Common myeloid progenitor, CD34-positive (primary cell): Measurements from ENCODE around the gene ACSL5.

Source experiments
- CTCF ChIA-PET: fragments of 350-600 bp; sonication (Branson Sonifier 250); formaldehyde crosslinking; loops from one replicate; lab custom pipeline; 2021; ENCODE audit warnings: antibody characterized with exemption; lab: Charles Lee
- POLR2A ChIA-PET: fragments of 350-600 bp; sonication (Branson Sonifier 250); formaldehyde crosslinking; loops from one replicate; lab custom pipeline; 2021; ENCODE audit warnings: antibody characterized with exemption; lab: Charles Lee
- DNase-seq, 3 donors: peaks; one replicate each; pipeline versions ENCODE4 v3.0.0 to v3.0.0-alpha.2; 2013
- H3K27ac ChIP-seq, 2 experiments: 1 replicate in 1 of 2; 2 replicates in 1 of 2; pipeline ENCODE4 v1.7.0; 2013; ENCODE audit warnings: inconsistent platforms in 2 of 2, low read length in 2 of 2, mild to moderate bottlenecking in 2 of 2, low read depth in 1 of 2, moderate library complexity in 1 of 2; ENCODE audit not compliant: severe bottlenecking in 2 of 2, insufficient read depth in 1 of 2, poor library complexity in 1 of 2
- H3K27me3 ChIP-seq, 5 experiments: replicated peaks in 2 of 5; 1 replicate in 3 of 5; 2 replicates in 2 of 5; pipeline versions ENCODE4 v1.6.1 to v1.7.0; 2013; ENCODE audit warnings: low read length in 4 of 5, mild to moderate bottlenecking in 2 of 5, moderate library complexity in 2 of 5, inconsistent platforms in 1 of 5; ENCODE audit not compliant: insufficient read depth in 5 of 5, control insufficient read depth in 4 of 5
- H3K36me3 ChIP-seq, 4 experiments: 1 replicate in 2 of 4; 2 replicates in 2 of 4; pipeline versions ENCODE4 v1.6.1 to v1.7.0; 2013; ENCODE audit warnings: low read length in 3 of 4, control low read depth in 1 of 4, mild to moderate bottlenecking in 1 of 4; ENCODE audit not compliant: control insufficient read depth in 4 of 4, insufficient read depth in 4 of 4
- H3K4me1 ChIP-seq, 4 experiments: 1 replicate in 3 of 4; 2 replicates in 1 of 4; pipeline versions ENCODE4 v1.6.1 to v1.7.1; 2013; ENCODE audit warnings: low read length in 3 of 4, mild to moderate bottlenecking in 3 of 4, control low read depth in 1 of 4, inconsistent platforms in 1 of 4, moderate library complexity in 1 of 4; ENCODE audit not compliant: control insufficient read depth in 4 of 4, insufficient read depth in 4 of 4; ENCODE audit errors: control extremely low read depth in 1 of 4
- H3K4me3 ChIP-seq, 7 experiments: 1 replicate in 4 of 7; 2 replicates in 3 of 7; pipeline versions ENCODE4 v1.5.1 to v1.7.0; 2013; ENCODE audit warnings: mild to moderate bottlenecking in 7 of 7, low read length in 6 of 7, moderate library complexity in 6 of 7, inconsistent platforms in 2 of 7, low read depth in 2 of 7, control low read depth in 1 of 7; ENCODE audit not compliant: insufficient read depth in 4 of 7, control insufficient read depth in 1 of 7; ENCODE audit errors: extremely low read depth in 1 of 7
- H3K9me3 ChIP-seq, 5 experiments: 1 replicate in 4 of 5; 2 replicates in 1 of 5; pipeline versions ENCODE4 v1.6.1 to v1.7.1; 2013; ENCODE audit warnings: low read length in 4 of 5, mild to moderate bottlenecking in 2 of 5, inconsistent platforms in 1 of 5, low read depth in 1 of 5, moderate library complexity in 1 of 5; ENCODE audit not compliant: control insufficient read depth in 4 of 5, insufficient read depth in 2 of 5; ENCODE audit errors: control extremely low read depth in 1 of 5
- WGBS: methylation state at CpG from one replicate; pipeline ENCODE4 v1.1.5; 2013; ENCODE audit not compliant: insufficient coverage; 5-methylcytosine and 5-hydroxymethylcytosine counted together

Gene ACSL5

GRCh38 chr10:112348759-112349158 is 25.2 kb upstream of the ACSL5 start:
- no peak for DNase-seq
- Histone ChIP-seq H3K4me3 (no peak overlapping the region), H3K36me3 (no peaks in the 10 kb centered on the region), H3K4me1 (peaks cover 0 to under 1% (median 0%) of the 10 kb centered on the region in 4 experiments), H3K27ac (no peak overlapping the region), H3K27me3 (no peaks in the 10 kb centered on the region), H3K9me3 (no peaks in the 10 kb centered on the region)
- no CpG with 5 or more reads among the region's 1 CpG for WGBS
- POLR2A ChIA-PET: no interaction called here
- CTCF ChIA-PET: interaction anchor here (1.3 to 1.4 kb wide), 2 partner anchors 15 to 86 kb away, joined by 3 read pairs; no protein-coding TSS in a partner anchor

DNA sequence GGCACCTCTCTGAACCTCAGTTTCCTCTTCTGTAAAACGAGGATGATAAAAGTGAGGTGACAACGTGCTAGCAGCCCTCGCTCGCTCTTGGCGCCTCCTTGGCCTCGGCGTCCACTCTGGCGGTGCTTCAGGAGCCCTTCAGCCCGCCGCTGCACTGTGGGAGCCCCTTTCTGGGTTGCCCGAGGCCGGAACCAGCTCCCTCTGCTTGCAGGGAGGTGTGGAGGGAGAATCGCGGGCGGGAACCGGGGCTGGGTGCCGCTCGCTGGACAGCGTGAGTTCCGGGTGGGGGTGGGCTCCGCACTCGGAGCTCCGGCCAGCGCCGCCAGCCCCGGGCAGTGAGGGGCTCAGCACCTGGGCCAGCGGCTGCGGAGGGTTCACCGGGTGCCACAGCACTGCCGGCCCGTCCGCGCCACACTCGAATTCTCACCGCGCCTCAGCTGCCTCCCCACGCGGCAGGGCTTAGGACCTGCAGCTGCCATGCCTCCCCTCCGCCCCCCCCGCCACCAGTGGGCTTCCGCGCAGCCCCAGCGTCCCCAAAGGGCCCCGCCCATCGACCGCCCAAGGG is 24.3 kb upstream of the ACSL5 start:
- Histone ChIP-seq H3K27me3 (no peaks in the 10 kb centered on the region), H3K36me3 (no peaks in the 10 kb centered on the region), H3K9me3 (no peaks in the 10 kb centered on the region), H3K27ac (no peak overlapping the region), H3K4me3 (no peak overlapping the region), H3K4me1 (no peaks in the 10 kb centered on the region)
- DNase-seq: no peak
- WGBS: 95% methylated on average over 38 of the region's 46 CpGs
- ChIA-PET CTCF (interaction anchor here (1.3 kb wide), 1 partner anchor 14 kb away, joined by 3 read pairs; no protein-coding TSS in a partner anchor), POLR2A (no interaction called here)

GRCh38 chr10:112351146-112351545 is 22.8 kb upstream of the ACSL5 start:
- no peak for DNase-seq
- Histone ChIP-seq H3K4me1 (no peaks in the 10 kb centered on the region), H3K4me3 (no peak overlapping the region), H3K9me3 (no peaks in the 10 kb centered on the region), H3K36me3 (no peaks in the 10 kb centered on the region), H3K27me3 (no peaks in the 10 kb centered on the region), H3K27ac (no peak overlapping the region)
- POLR2A ChIA-PET: no interaction called here
- WGBS: 82% methylated on average over 6 of the region's 8 CpGs
- CTCF ChIA-PET: no interaction called here

DNA sequence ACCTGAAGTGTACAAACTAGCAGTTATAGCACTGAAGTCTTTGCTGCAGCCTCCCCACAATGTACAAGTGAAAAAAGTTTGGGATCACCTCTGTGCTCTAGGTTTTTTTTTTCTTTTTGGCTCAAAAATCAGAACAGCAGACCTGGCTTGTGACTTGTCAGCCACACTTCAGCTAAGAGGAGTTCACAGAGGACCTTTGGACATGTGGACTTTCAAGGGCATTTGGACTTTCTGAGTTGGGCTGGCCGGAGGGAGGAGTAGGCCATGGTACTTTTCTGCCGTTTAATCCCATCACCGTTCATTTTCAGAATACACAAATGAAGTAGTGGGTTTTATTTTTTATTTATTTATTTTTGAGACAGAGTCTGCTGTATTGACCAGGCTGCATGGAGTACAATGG is 21.9 kb upstream of the ACSL5 start:
- Histone ChIP-seq H3K9me3 (no peaks in the 10 kb centered on the region), H3K36me3 (no peaks in the 10 kb centered on the region), H3K4me3 (no peak overlapping the region), H3K4me1 (no peaks in the 10 kb centered on the region), H3K27me3 (no peaks in the 10 kb centered on the region), H3K27ac (no peak overlapping the region)
- no CpG with 5 or more reads among the region's 3 CpGs for WGBS
- DNase-seq: no peak
- CTCF ChIA-PET: no interaction called here
- POLR2A ChIA-PET: no interaction called here

DNA sequence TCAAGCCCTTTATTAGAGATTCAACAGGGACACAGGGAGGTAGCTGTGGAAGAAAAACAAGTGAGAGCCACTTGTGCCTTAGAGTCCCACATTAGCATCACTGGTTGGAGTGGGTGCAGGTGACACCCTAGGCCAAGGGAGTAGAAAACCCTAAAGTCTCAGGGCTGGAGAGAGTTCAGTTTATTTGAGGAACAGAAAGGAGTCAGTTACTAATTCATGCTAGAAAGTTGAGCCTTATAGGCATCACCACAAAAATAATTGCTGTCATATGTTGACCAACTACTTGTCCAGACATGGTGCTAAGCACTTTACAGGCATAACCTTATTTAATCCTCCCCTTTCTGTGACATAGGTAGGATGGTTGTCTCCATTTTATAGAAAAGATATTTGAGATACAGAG is 20.9 kb upstream of the ACSL5 start:
- Histone ChIP-seq H3K4me3 (no peak overlapping the region), H3K27ac (no peak overlapping the region), H3K36me3 (no peaks in the 10 kb centered on the region), H3K27me3 (peaks cover 0 to 2% (median 0%) of the 10 kb centered on the region in 5 experiments), H3K9me3 (no peaks in the 10 kb centered on the region), H3K4me1 (no peaks in the 10 kb centered on the region)
- POLR2A ChIA-PET: no interaction called here
- CTCF ChIA-PET: no interaction called here
- DNase-seq: no peak

DNA sequence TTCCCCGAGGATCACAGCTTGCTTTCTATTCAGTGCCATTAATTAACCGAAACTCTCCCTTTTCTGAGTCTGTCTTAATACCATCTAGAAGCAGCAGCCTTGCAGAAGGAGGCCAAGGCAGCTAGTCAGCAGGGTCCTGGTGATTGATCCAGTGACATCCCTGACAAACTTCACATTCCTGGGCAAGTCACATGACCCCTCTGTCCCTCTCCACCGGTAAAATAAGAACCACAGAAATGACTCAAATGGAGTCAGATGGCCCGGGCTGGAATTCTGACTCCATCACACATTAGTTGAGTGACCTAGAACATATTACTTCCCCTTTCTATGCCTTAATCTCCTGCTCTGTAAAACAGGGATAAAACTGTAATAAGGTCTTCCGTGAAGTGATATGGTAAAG is 17.2 kb upstream of the ACSL5 start:
- no peaks in the 10 kb centered on the region for H3K4me1 ChIP-seq
- no CpG with 5 or more reads among the region's 5 CpGs for WGBS
- no peak overlapping the region for H3K4me3 ChIP-seq
- H3K27me3 ChIP-seq: peaks cover 0 to 2% (median 0%) of the 10 kb centered on the region in 5 experiments
- H3K36me3 ChIP-seq: no peaks in the 10 kb centered on the region
- no peak overlapping the region for H3K27ac ChIP-seq
- ChIA-PET POLR2A (no interaction called here), CTCF (no interaction called here)
- DNase-seq: no peak
- H3K9me3 ChIP-seq: no peaks in the 10 kb centered on the region

GRCh38 chr10:112359606-112360307 is 14.2 kb upstream of the ACSL5 start:
- Histone ChIP-seq H3K27me3 (peaks cover 0 to 2% (median 0%) of the 10 kb centered on the region in 5 experiments), H3K4me1 (no peaks in the 10 kb centered on the region), H3K27ac (no peak overlapping the region), H3K9me3 (no peaks in the 10 kb centered on the region), H3K4me3 (no peak overlapping the region), H3K36me3 (no peaks in the 10 kb centered on the region)
- CTCF ChIA-PET: interaction anchor here (0.8 kb wide), 1 partner anchor 11 kb away, joined by 3 read pairs; no protein-coding TSS in a partner anchor
- no peak for DNase-seq
- WGBS: 88% methylated on average over 4 of the region's 8 CpGs
- POLR2A ChIA-PET: no interaction called here
